ENCODE results near the gene RAPGEF6.

GRCh38 chr5:131679911-131680310, 44.9 kb upstream of the RAPGEF6 start:
- no peak for TF ChIP-seq POLR2A (IDR thresholded peaks at IDR 0.05)
- TF ChIP-seq CTCF (IDR thresholded peaks at IDR 0.05): no peak
